Activated naive CD8-positive, alpha-beta T cell treated with anti-CD3 and anti-CD28 coated beads, Interleukin-2, amount 50 U/mL, for 16 hours (primary cell): Measurements from ENCODE around the gene CIPC.

Source experiments
- DNase-seq: peaks from one replicate; pipeline ENCODE4 v3.0.0-alpha.2; 2020; ENCODE audit warnings: low read depth, low spot score

Gene CIPC

DNA sequence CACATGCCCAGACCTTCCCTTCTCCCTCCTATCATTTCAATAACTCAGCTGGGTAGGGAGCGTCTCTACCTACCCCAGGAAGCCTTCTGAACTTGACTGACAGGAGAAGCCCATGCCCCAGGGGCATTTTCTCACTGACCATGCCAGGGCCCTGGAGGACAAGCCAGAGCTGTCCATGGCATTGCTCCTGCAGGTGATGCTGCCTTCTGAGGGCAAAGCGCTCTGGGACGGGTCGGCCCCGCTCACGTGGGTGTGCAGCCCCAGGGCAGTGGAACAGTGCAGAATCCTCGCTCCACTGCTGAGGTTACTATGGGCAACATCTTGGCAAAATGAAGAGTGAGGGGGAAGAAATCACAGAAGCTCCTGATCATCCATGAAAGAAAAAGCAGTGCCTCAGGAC, 28.5 kb upstream of the CIPC start:
- DNase-seq: no peak

DNA sequence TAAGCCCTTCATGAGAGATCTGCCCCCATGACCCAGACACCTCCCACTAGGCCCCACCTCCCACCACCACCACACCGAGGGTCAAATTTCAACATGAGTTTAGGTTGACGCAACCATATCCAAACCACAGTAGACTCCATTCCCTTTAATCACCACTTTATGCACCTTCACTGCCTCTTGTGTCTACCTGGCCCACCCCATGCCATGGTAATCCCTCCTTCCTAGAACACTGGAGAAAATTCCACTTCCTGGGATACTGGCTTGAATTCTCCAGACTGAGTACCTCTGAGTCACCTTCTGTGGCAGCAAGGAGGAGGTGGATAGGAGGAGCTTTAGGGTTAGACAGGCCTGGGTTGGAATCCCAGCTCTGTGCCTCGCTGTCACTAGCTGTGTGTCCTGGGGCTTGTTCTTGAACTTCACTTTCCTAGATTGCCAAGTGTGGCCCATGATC, 26.1 kb upstream of the CIPC start:
- DNase-seq: no peak

DNA sequence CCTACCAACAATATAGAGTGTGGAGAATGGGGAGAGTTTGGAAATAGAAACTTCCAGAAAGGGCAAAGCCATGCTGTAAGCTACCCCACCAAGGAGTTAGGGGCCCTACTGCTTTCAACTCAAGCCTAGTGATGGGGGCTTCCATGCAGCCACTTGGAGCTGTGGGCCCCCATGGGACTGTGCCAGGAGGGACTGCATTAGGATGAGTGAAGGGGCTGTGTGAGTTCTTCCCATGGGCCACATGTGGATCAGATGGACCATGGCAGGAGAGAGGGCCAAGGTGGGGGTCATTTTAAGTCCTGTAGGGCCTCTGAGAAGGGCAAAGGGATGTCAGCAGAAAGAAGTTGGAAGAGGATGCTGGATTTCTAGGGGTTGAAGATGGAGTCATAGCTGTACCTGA, 23.1 kb upstream of the CIPC start:
- DNase-seq: no peak

DNA sequence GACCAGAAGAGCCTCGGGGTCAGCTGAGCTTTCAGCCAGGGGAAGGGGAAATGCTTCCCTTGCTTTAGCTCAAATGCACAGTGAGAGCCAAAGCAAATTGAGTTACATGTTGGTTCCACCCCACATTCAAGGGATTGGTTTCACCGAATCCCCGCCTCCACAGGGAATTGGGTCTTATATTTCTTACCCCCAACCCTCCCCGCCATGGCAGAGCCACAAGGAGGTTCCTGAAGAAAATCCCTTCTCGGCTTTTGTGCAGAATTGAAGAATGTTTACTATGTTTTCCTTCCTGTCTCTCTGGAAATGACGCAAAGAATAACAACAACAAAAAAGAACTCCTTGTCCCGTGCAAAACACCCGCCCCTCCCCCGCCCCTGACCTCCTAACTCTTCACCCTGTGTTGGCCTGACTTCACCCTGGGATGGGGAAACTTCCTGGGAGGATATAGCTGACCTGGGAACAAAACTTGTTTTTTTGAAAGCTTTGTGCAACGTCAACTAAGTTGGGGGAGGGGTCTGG, 21.9 kb upstream of the CIPC start:
- DNase-seq: no peak

DNA sequence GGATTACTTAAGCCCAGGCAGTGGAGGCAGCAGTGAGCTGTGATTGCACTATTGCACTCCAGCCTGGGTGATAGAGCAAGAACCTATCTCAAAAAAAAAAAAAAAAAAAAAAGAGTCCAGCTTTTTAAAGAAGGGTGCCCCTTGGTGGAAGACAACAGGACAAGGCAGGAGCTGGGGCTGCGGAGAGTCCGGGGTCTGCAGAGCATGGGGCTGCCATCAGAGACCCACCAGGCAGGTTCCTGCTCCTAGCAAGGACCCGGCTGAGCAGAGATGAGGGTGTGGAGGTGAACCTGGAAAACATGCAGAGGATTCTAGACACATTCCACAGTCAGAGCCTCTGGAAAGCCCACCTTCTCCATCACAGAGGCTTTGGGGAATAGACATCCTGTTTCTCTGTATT, 21.0 kb upstream of the CIPC start:
- DNase-seq: no peak

DNA sequence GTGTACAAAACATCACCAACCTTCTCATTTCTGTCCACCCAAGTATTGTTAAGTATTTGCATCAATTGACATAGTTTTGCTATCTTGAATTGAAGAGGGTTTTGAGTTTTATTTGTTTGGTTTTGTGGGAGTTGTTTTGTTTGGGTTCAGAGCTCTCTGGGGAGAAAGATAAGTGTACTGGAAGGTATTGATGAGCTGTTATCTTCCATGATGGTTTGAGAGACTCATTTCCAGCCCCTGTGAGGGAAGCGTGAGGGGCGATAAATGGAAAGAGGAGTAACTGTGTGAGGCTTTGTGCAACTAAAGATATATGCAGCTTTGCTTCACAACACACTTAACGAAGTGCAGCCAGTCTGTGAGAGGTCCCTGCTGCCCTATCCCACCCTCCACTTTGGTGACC, 15.7 kb upstream of the CIPC start:
- DNase-seq: no peak

DNA sequence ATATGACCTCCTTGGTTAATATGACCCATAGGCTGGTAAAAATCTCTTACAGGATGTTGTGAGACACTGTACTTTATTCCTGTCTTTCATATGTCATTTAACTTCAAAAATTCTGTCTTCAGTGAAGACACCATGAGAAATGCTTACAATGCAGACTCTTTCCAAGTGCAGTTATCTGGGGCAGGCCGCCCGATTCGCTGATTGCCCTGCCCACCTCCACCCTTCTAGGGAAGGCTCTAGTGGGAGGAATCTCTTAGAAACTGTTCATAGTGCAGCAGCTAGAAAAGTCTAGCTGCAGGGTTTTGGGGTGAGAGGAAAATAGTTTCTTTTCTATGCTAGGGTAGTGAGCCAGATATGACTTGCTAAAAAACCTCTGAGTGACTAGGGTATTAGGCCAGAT, 15.0 kb upstream of the CIPC start:
- DNase-seq: no peak

DNA sequence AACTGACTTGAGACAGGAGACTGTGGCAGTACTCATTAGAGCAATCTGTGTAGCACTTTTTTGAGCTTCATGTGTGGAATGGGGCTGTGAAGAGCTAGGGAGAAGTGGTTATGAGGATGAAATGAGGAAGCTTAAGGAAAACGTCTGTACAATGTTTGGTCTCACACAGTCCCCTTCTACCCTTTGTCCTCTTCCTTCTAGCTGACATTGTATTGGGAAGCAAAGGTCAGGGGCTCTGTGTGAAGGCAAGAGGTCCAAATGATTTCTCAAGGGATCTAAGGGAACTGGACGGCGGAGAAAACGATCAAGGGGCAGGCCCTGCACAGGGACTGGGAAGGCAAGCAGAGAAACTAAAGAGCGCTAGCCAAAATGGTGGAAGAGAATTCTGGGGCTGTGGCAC, 13.1 kb upstream of the CIPC start:
- no peak for DNase-seq

DNA sequence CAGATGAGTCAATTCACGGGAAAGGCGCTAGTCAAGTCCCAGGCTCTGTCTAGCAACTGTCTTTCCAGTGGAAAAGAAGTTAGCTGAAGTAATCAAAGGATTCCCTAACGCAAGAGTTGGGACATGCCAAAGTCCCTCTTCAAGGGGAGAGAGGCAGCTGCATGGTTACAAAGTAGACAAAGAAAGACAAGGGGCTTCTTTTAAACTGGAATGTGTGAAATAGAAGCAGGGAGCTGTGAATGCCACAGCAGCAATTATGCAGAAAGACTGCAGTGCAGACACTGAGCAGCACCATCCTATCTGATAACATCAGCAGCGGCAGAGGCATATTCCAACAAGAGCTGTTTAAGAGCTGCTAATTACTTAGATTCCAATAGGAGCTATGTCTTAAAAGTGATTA, 12.5 kb upstream of the CIPC start:
- DNase-seq: no peak

DNA sequence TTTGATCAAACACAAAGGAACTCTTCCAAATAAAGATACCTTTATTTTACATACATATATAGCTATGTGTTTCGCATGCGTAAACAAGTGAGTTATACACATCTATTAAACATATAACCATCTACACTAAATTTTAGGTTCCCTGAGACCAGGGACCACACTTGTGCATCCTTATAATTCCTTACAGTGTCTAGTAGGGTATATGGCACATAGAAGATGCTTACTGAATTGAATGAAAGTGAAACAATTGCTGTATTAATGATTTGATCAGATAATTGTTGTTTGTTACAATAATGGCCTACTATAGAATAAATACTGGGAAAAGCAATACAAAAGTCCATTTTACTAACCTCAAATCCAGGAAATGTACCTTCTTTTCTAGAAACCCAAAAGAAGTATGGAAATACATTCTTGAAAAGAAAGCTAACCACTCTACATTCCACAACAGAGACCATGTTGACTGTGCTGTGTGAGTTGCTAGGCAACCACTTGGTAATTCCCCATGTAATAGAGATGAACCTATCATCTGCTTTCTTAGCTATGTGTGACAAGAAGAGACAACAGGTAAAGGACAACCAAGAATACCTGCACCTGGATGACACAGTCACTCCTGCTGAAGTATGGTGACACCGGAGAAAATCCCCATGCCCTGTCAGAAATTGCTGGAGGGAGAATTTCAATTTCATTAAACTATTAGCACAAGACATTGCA, 11.9 kb upstream of the CIPC start:
- no peak for DNase-seq

DNA sequence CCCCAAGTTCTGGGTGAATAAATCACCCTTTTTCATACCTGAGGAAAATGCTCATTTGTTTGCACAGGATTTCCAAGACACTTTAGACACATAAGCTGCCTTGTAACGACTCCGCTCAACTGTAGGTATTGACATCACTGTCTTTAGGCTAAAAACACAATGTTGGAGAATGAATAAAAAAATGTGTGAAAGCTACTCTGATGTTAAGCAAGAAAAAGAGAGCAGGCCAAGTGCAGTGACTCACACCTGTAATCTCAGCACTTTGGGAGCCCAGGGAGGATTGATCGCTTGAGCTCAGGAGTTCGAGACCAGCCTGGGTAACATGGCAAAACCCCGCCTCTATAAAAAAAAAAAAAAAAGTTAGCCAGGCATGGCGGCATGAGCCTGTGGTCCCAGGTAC, 11.1 kb upstream of the CIPC start:
- no peak for DNase-seq

DNA sequence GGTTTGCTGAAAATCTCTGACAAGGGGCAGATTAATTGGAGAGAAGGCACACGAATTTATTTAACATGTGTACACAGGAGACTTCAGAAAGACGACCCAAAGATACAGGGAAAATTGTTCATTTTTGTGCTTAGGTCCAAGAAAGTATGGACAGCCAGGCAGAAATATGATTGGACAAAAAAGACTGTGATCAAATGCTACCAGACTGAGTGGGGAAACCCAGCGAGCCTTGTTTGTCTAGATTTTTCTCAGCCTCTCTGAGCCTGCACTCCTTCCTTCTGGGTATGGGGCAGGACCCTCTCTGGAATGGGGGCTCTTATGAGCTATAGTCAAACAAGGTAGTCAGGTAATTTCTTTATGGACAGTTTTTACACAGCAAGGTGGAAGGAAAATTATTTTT, 10.4 kb upstream of the CIPC start:
- DNase-seq: no peak

DNA sequence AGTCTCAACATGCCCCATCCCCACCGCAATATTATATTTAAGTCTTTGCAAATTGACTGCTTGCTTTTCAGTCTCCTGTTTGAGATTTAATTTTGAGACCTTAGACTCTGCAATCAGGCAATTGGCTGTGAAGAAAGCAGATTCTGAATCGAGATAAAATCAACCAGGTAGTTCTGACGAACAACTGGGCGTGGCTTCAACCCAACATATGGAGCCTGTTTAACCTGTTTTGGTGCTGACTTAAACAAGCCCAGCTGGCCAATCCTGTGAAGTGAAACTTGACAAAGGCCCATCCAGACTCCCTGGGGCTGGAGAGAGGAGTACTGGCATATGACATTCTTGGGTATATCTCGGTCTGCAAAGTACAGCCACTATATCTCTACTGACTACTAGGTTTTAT, 9.8 kb upstream of the CIPC start:
- DNase-seq: no peak

DNA sequence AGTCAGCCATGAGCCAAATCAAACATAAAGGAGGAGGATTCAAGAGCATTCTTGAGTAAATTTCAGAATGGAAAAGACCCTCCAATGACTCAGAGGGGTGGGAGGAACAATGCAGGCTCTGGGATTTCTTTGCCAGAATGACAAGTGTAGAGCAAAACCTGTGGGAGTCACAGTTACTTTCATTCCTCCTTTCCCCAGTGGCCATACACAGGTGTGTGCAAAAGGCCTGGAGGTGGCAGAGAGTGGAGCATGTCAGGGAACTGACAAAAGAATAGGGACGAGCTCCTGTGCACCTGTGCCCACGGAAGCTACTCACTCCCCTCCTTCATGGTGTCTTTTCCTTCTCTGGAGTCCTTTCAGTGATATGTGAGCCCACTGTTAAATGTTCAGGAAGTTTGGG, 9.4 kb upstream of the CIPC start:
- DNase-seq: no peak

DNA sequence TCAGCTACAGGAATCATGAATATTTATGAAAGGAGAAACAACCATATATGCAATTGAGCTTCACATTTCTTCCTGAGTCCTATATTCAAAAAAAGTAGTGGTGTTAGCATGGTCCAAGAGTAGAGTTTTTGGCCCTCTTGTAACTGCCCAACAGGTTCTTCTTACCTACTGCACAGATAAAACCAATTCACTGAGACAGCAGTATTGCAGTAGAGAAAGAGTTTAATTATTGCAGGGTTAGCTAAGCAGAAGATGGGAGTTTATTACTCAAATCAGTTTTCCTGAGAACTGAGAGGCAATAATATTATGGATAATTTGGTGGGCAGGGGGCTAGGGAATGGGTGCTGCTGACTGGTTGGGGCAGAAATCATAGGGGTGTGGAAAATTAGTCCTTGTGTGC, 6.5 kb upstream of the CIPC start:
- DNase-seq: no peak

DNA sequence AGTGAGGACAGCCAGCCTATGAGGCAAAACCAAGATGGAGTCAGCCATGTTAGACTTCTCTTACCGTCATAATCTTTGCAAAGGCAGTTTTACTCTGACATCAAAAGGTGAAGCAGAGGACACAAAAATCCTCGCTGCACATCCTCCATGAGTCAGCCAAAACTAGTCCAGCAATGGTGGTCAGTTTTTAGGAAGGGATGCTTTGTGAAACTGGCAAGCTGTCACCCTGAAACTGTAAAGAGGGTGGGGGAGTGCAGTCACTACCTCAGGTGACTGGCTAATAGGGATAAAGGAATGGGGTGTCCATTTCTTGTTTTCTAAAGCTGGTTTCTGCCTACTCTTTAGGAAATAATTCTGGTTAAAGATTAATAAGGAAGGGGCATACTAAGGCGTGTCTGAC, 5.4 kb upstream of the CIPC start:
- no peak for DNase-seq

DNA sequence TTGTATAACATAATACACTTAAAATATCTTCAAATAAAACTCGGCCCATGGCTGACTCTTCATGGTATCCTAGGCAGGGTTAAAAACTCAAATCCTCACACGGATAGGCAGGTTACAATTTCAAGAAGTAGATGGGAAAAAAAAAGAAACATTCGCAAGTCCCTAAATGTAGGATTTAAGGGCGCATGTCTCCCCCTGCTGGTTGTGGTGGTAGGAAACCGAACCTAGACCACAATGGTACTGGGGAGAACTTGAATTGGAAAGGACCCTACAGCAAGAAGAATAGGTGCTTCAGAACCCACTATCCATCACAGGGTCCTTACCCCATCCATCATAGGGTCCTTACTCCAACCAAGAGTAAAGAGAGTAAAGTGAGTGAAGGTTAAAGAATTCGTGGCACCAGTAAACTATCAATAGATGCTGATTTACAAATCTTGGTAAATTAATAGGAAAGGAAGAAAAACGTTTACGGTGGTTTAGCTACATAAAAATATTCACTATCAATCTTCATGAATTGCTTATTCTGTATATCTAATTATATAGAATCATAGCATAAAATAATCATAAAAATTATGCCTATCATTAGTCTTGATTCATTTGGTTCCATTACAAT, 3.3 kb upstream of the CIPC start:
- peak; percentile 53 for DNase-seq

DNA sequence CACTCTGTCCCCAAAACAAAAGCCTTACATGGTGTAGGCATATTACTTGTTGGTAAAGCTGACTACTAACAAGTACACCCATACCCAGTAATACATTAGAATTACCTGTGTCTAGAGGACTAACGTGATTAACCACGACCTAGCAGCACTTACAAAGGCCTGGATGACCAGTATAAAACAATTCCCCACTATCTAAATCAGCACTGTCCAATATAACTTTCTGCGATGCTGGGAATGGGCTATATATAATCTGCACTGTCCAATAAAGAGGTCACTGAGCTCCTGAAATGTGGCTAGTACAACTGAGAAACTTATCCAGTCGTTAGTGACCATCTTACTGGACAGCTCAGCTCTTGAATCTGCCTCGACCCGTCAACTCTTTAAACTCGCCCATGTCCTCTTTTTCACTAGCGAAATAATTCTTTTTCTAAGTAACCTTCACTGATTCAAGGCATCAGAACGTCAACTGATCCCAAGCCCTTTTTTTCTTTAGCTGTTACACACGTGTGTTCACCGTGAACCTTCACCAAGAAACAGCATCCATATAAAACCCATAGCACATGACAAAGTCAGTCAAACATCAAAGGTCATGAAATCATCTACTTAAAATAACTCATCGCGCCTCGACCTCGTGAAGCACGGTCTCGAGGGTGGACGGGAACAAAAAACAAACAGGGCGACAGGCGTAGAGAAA, 905 bp upstream of the CIPC start:
- no peak for DNase-seq

DNA sequence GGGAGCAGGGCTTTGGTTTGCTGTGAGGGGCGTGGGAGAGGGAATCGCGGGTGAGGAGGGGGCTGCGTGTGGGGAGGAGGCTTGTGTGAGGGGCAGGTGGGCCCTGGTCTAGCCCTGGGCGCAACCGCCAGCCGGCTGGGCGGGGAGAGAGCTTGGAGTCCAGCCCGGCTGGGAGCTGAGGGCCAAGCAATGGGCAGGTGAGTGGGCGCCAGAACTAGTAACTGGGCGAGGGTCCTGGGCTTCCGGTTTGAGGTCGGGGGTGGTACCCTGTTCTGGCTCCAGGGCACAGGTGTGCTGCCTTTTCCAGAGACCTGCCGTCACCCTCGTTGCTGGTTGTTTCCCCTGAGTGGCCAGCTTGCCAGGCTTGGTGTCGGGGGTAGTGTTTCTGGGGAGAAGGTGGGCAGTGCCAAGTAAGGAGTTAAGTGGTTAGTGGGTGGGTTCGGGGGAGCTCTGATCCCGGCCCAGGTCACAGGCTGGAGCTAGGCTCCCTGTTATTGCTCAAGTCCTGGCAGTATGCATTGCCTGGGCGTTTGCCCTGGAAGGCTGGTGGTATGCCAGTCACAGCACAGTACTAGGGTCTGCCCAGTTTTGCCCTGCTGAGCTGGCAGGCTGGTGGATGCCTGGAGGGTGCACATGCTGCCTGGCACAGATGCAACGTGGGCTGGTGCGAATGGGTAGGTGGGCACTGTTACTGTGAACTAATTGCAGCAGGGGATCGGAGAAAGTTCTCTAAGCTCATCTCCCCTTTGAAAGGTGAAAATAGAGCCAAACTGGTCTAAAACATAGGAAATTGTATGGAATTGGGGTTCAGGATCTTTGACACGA, 683 bp downstream of the CIPC start:
- no peak for DNase-seq

DNA sequence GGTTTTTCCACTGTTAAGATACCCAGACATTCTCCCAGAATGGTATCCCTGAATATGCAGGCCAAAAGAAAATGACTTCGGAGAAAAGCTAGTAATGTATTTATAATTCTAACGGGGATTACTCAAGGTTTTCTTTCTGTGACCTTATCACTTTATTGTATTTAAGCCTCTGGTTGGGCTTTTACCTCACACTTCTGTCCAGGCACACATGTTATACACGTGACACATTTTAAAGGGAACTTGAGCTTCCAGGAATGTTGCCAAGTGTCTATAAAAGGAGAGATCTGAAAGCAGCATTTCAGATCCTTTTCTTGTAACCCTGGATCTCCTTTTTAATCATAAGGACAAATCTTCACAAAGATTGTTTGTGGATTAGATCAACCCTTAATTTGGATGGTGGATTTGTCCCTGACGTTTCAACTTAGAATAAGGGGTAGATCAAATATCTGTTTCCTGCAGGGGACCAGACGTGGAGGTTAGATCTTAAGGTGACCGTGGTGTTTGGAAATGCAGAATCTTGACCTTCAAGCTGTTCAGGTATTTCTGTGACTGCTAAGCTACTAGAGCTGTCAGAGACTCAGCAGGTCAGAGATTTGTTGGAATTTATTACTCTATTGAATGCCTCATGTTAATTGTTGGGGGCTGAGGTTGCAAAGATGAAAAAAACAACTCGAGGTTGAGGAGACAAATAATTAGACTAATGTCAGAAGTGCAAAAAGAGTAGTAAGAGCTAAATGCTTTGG, 1.5 kb downstream of the CIPC start:
- no peak for DNase-seq

DNA sequence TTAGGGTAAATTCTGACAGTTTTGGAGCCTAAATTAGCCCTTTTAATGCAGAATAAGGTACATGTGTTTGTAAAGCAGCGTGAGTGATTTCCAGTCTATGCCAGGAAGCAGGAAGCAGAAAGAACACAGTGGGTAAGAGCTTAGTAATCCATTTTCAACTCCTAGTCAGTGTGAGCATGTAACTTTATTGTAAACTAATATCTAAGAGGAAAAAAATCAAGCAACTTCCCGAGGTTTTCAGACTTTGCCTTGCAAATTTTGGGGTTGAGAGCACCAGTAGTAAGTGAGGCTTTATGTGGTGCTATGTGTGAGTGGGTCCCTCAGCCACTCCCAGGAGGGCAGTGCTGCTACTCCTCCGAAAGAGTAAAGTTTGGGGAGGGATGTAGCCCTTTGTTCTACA, 2.9 kb downstream of the CIPC start:
- DNase-seq: no peak
